Suppressor macrophage treated with lipopolysaccharide for 1 hour (primary cell): ENCODE measurements around the gene CNPY1.

Source experiments
- DNase-seq, 3 donors: peaks; one replicate each; pipeline ENCODE4 v3.0.0-alpha.2; 2020 to 2022

The CNPY1 gene

GRCh38 chr7:155464948-155465739 is 81.2 kb downstream of the CNPY1 start:
- DNase-seq = no peak

GRCh38 chr7:155464183-155464582 is 82.2 kb downstream of the CNPY1 start:
- DNase-seq = no peak

DNA sequence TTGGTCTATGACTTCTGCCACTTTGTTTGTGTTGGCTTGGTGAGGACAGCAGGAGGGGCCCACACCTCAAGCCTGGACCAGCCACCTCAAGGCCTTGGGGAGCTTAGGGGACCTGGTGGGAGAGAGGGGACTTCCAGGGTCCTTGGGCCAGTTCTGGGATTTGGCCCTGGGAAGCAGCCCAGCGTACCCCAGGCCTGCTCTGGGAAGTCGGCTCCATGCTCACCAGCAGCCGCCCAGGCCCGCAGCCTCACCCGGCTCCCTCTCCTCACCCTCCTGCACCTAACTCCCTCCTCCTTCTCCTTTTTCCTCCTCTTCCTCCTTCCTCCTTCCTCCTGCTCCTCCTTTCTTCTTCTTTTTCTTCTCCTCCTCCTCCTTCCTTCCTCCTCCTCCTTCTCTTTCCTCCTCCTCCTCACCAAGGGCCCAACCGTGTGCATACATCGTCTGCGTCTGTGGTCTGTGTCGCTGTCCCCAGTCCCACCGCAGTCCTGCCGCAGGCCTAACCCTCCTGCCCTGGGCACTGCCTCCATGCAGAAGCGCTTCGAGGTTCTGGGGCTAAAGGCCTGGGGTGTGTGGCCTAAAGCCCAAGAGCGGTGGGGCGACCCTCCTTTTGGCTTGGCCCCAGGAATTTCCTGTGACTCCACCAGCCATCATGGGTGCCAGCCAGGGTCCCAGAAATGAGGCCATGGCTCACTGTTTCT is 83.1 kb downstream of the CNPY1 start:
- no peak for DNase-seq

GRCh38 chr7:155462163-155462735 is 84.1 kb downstream of the CNPY1 start:
- no peak for DNase-seq

DNA sequence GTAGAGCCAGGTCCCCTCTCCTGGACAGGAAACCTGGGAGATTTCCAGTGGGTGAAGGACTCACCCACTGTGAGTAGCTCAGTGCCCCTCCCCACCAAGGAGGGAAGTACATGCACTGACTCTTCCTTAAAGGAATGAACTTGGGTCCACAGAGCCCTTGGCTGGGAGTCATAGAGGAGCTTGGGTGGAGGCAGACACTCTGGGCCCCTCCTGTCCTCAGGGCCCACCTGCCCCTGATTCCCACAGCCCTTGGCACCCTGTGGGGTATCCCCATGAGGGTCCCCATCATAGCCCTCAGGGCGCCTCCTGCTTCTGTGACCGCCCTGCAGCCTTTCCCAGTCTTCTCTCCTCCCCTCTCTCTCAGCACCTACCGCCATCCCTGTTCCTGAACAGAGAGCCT is 84.7 kb downstream of the CNPY1 start:
- no peak for DNase-seq

GRCh38 chr7:155460926-155461613 is 85.3 kb downstream of the CNPY1 start:
- DNase-seq = no peak

DNA sequence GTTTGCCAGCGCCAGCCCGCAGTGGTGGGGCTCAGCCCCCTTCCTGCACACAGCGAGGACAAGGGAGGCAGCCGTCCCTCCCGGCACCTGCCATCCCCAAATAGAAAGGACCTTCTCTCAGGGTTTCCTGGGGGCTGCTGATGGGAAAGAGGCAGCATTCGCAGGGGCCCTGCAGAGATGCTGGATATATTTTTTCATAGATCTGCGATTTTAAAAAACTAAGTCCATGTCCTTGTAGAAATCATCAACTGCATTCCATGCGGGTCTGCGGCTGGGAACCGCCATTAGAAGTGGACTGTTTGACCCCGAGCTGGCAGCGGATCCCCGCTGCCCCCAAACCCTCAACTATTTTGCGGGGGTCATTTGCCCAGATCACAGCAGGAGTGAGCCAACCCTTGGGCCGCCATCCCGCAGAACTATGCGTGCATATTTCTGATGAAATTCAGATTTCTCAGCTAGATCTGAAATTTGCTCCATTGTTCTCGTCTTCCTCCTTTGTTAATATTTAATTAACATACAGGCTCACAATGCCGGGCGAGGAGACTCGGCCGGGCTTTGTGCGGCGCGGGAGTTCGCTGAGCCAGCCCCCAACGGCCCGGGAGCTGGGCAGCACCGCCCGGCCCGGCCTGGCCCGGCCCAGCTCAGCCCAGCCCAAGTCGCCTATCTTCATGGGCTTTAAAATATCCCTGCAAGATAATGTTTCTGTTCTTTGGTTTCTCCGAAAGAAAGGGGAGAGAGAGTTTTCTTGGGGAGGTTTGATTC is 86.5 kb downstream of the CNPY1 start:
- DNase-seq = no peak

DNA sequence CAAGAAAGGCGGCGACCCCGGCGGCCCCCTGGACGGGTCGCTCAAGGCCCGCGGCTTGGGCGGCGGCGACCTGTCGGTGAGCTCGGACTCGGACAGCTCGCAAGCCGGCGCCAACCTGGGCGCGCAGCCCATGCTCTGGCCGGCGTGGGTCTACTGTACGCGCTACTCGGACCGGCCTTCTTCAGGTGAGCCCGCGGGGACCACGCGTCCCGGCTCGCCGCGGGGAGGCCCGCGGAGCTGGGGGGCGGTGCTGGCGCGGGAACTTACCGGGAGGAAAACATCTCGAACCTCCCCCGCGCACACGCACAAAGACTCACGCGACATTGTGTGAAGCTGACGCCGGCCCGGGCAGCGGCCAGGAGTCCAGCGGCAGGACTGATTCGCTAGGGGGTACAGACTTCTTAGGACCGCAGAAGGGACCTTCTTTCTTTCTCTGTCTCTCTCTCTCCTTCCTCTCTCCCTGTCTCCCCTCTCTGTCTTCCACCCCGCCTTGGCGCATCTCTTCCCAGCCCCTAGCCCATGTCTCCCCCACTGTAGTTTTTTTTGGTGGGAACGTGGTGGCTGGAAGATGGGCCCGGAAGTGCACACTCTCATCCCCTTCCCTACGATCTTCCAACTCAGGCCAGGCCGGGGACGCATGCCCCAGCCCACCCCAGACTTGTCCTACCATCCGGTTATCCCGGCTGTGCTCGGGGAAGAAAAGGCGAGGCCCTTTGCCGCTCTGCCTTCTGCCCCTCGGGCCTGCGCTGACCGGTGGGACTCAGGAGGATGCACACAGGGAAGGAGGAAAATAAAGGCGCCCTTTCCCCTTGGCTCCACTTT is 87.3 kb downstream of the CNPY1 start:
- DNase-seq = no peak

DNA sequence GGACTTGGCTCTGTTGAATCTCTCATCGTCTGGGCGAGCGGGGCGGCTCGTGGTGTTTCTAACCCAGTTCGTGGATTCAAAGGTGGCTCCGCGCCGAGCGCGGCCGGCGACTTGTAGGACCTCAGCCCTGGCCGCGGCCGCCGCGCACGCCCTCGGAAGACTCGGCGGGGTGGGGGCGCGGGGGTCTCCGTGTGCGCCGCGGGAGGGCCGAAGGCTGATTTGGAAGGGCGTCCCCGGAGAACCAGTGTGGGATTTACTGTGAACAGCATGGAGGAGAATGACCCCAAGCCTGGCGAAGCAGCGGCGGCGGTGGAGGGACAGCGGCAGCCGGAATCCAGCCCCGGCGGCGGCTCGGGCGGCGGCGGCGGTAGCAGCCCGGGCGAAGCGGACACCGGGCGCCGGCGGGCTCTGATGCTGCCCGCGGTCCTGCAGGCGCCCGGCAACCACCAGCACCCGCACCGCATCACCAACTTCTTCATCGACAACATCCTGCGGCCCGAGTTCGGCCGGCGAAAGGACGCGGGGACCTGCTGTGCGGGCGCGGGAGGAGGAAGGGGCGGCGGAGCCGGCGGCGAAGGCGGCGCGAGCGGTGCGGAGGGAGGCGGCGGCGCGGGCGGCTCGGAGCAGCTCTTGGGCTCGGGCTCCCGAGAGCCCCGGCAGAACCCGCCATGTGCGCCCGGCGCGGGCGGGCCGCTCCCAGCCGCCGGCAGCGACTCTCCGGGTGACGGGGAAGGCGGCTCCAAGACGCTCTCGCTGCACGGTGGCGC is 88.1 kb downstream of the CNPY1 start, which contains the start of gene EN2:
Gene EN2, plus strand, starts transcription at position 19 of the 767 bp plus-strand sequence. Its CDS starts 249 bp downstream, at position 268.
- peak in 1 of 3 donors; percentile 45 for DNase-seq

GRCh38 chr7:155457544-155458110 is 88.7 kb downstream of the CNPY1 start:
- peak in 2 of 3 donors; percentile 39 to 44 for DNase-seq

DNA sequence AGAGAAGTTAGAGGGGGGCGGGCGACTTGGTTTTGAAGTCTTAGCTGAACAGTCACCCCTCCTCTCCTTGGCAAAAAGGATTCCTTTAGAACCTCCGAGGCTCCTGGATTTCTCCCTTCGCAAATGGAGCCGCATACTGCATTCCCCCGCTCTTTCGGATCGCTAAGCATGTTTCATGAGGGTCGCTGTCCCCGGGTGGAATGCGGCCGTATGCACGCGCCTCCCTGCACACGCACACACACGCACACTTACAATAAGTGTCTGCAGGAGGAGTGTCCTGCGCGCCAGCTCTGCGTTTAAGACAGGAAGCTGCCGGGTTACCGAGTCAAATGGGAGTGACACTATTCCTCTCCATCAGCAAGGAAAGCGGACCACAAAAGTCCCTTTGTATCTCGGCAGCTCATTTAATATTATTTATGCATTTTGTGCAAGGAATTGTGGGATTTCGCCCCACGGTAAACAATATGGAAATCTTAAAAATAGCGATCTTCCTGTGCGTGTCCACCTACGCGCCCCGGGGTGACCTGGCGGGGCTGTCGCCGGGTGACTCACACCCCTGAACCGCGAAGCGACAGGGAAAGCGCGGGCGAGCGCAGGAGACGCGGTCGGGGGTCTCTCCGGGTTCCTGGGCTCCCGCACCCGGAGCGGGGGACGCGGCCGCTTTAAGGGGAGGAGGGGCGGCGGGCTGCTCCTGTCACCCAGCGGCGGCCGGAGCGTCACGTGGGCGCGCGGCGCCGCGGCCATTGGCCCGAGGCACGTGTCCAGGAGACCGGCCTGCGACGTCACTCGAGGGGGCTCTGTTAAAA is 89.4 kb downstream of the CNPY1 start:
- peak; percentile 59 to 84 (median 71) for DNase-seq

GRCh38 chr7:155455776-155456737 is 90.3 kb downstream of the CNPY1 start:
- DNase-seq = no peak

GRCh38 chr7:155455132-155455693 is 91.1 kb downstream of the CNPY1 start:
- DNase-seq = no peak

GRCh38 chr7:155454183-155455112 is 91.9 kb downstream of the CNPY1 start:
- DNase-seq = no peak

- DNase-seq = no peak
Measured at GRCh38 chr7:155453296-155454182, 92.8 kb downstream of the CNPY1 start.
